K562 (cell line): ENCODE data around the gene ORMDL3. TPM values are rescaled to one million over a fixed set of nuclear protein-coding genes. Genes with fewer than 3 reads are reported as not detected.
"Not testable (repeated sequence)": the region's sequence is repeated elsewhere in the genome, so short reads cannot be mapped to it uniquely, and the experiment has no call there.

Source experiments
- ATAC-seq: fragments of 200-7000 bp; cut with Tn5 transposase; 3 replicates; pipeline ENCODE4 v1.9.1; 2020; ENCODE audit warnings: moderate library complexity
- BruUV-seq: library from RNA; stranded (reverse); fragments of 400-500 nt; replicated peaks from 2 replicates; lab custom pipeline; 2021; lab: Mats Ljungman, UMichigan
- CTCF ChIA-PET: fragments of 300-600 bp; formaldehyde crosslinking; extraction: SDS; loops from one replicate; lab custom pipeline; 2021; ENCODE audit warnings: low intra/inter-chr PET ratio; lab: Yijun Ruan, JAX
- POLR2A ChIA-PET: fragments of 300-600, 350-650 bp; sonication (Branson Sonifier 250); formaldehyde crosslinking; extraction: SDS; loops from one replicate; lab custom pipeline; 2021; ENCODE audit warnings: antibody characterized with exemption, inconsistent platforms; lab: Yijun Ruan, JAX
- DNase-seq, 4 experiments: peaks; one replicate each; pipeline versions ENCODE4 v3.0.0 to v3.0.0-alpha.2; 2011 to 2018; ENCODE audit warnings: low spot score in 3 of 4, mixed read lengths in 3 of 4; ENCODE audit errors: extremely low read depth in 1 of 4
- FAIRE-seq: peaks from 2 replicates; lab custom pipeline; 2011; peaks lifted over from hg19 to GRCh38; lab: Jason Lieb, UNC
- H2AFZ ChIP-seq: 2 replicates; pipeline ENCODE4 v1.6.0; 2011; ENCODE audit warnings: low read depth, low read length, control low read depth, inconsistent platforms
- H3K27ac ChIP-seq: fragments of 200-600 bp; 3 replicates; pipeline ENCODE4 v1.8.0; 2011; ENCODE audit warnings: low read depth, mild to moderate bottlenecking, control low read depth, inconsistent platforms, low read length, moderate library complexity, mixed read lengths; ENCODE audit errors: extremely low read depth
- H3K27me3 ChIP-seq, 2 experiments: fragments of 300-600 bp in 1 of 2; 2 replicates in 1 of 2; 3 replicates in 1 of 2; pipeline versions ENCODE4 v1.6.0 to v1.8.0; 2011; ENCODE audit warnings: inconsistent platforms in 2 of 2, low read length in 2 of 2, mild to moderate bottlenecking in 1 of 2, mixed read lengths in 1 of 2, moderate library complexity in 1 of 2; ENCODE audit not compliant: control insufficient read depth in 2 of 2, insufficient read depth in 2 of 2
- H3K36me3 ChIP-seq: fragments of 300-600 bp; 3 replicates; pipeline ENCODE4 v1.8.0; 2011; ENCODE audit warnings: mild to moderate bottlenecking, low read length, inconsistent platforms; ENCODE audit not compliant: control insufficient read depth, insufficient read depth
- H3K4me1 ChIP-seq, 2 experiments: fragments of 200-600 bp in 1 of 2; replicated peaks in 1 of 2; 2 replicates in 1 of 2; 3 replicates in 1 of 2; pipeline versions ENCODE4 v1.5.1 to v1.8.0; 2011; ENCODE audit warnings: inconsistent platforms in 2 of 2, low read length in 2 of 2, mild to moderate bottlenecking in 1 of 2, mixed read lengths in 1 of 2, moderate library complexity in 1 of 2; ENCODE audit not compliant: control insufficient read depth in 2 of 2, insufficient read depth in 2 of 2
- H3K4me2 ChIP-seq: 2 replicates; pipeline ENCODE4 v1.6.1; 2011; ENCODE audit warnings: low read length, control low read depth, inconsistent platforms, mixed read lengths; ENCODE audit not compliant: insufficient read depth
- H3K4me3 ChIP-seq: fragments of 200-600 bp; sonication (generic), shearing (Covaris generic); 2 replicates; pipeline ENCODE4 v1.5.1; 2016; ENCODE audit warnings: control low read depth, inconsistent platforms
- H3K79me2 ChIP-seq: fragments of 200-600 bp; 3 replicates; pipeline ENCODE4 v1.8.0; 2011; ENCODE audit warnings: low read length, inconsistent platforms; ENCODE audit not compliant: control insufficient read depth, insufficient read depth
- H3K9ac ChIP-seq, 2 experiments: 2 replicates each; pipeline versions ENCODE4 v1.6.0 to v1.6.1; 2011; ENCODE audit warnings: low read depth in 2 of 2, low read length in 2 of 2, control low read depth in 1 of 2, inconsistent platforms in 1 of 2, mild to moderate bottlenecking in 1 of 2, mixed read lengths in 1 of 2; ENCODE audit not compliant: insufficient read depth in 1 of 2
- H3K9me1 ChIP-seq: one replicate; pipeline ENCODE4 v1.6.0; 2011; ENCODE audit warnings: inconsistent platforms, mild to moderate bottlenecking, low read length, moderate library complexity; ENCODE audit not compliant: control insufficient read depth, insufficient read depth
- H3K9me3 ChIP-seq: replicated peaks from 2 replicates; pipeline ENCODE4 v1.5.1; 2011; ENCODE audit warnings: low read depth, low read length, inconsistent platforms; ENCODE audit not compliant: control insufficient read depth, insufficient read depth
- H4K20me1 ChIP-seq: replicated peaks from 2 replicates; pipeline ENCODE4 v1.6.1; 2011; ENCODE audit warnings: low read length, inconsistent platforms, mixed read lengths; ENCODE audit not compliant: control insufficient read depth, insufficient read depth
- ZNF121 ChIP-seq: sonication (generic); formaldehyde crosslinking; conservative IDR thresholded peaks from 2 replicates; pipeline ENCODE4 v1.8.0; 2022; ENCODE audit warnings: missing genetic modification reagents
- WGBS: fragments of 100-300 bp; shearing (Covaris generic); methylation state at CpG from one replicate; pipeline ENCODE4 v1.1.6; 2016; ENCODE audit warnings: low coverage, mixed read lengths; ENCODE audit not compliant: insufficient coverage; ENCODE audit errors: missing lambda C conversion rate; 5-methylcytosine and 5-hydroxymethylcytosine counted together
- in situ Hi-C: fragments of 300-500 bp; cut with MboI; formaldehyde crosslinking; loops from 4 replicates; pipeline ENCODE4 v1.15.0; 2018; ENCODE audit warnings: inconsistent platforms, mixed read lengths
- intact Hi-C: fragments of 100-400 bp; cut with micrococcal nuclease; formaldehyde crosslinking; loops from 2 replicates; pipeline ENCODE4 v1.14.2; 2022
- polyA plus RNA-seq, 8 experiments: library from polyadenylated mRNA; depleted of rRNA in 4 of 8; stranded (reverse) in 5 of 8; unstranded in 3 of 8; fragments of >200 nt; fragmentation: Nextera tagmentation in 2 of 8; fragmentation: Illumina TruSeq in 1 of 8; extraction: Ambion mirVana in 2 of 8; extraction: Trizol in 1 of 8; gene quantifications; 2 replicates each; pipeline versions ENCODE4 v1.2.1 to v1.2.3, GENCODE V29; 2011 to 2014; ENCODE audit warnings: inconsistent platforms in 1 of 8, missing spikeins in 1 of 8
- total RNA-seq, 7 experiments: library from RNA; depleted of rRNA in 6 of 7; stranded (reverse); fragments of >200 nt in 6 of 7; fragmentation: Illumina TruSeq in 2 of 7; extraction: Trizol in 2 of 7; gene quantifications; 2 replicates each; pipeline versions ENCODE4 v1.2.1 to v1.2.3, GENCODE V29; 2011 to 2021; ENCODE audit warnings: low replicate concordance in 1 of 7
- TF ChIP-seq, protein P1 (sequence below): fragments of 450-650 bp; formaldehyde crosslinking; IDR thresholded peaks from 2 replicates; pipeline ENCODE4 v1.4.0; 2022; ENCODE audit warnings: mild to moderate bottlenecking, moderate library complexity

Gene ORMDL3
- total and polyA plus RNA-seq, 9 of the 15 experiments (the other 6 are each of a cell fraction or from before 2014, with no cell fraction given) = 2.7 to 57.4 (median 27.1) TPM

DNA sequence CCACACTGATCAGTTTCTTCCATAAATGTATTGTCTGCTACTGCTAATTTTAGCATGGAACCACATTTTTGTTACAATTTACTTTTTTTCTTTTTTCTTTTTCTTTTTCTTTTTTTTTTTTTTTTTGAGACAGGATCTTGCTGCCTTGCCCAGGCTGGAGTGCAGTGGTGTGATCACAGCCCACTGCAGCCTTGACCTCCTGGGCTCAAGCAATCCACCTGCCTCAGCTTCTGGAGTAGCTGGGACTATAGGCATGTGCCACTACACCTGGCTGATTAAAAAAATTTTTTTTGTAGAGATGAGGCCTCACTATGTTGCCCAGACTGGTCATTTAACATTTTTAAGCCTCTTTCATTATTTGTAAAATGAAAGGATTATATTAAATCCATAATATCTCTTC is 40.3 kb downstream of the ORMDL3 start:
- intact Hi-C loops (no loop called here), in situ Hi-C loops (no loop called here)
- no peaks in the 10 kb centered on the region for H3K9me3 ChIP-seq
- ChIA-PET POLR2A (no interaction called here), CTCF (no interaction called here)
- no peak overlapping the region for H3K27ac ChIP-seq
- no TSS peak for BruUV-seq
- peaks cover 11 to 17% of the 10 kb centered on the region in 2 experiments; a peak in 4 of 5 replicates for H3K27me3 ChIP-seq
- H3K9me1 ChIP-seq = no peaks in the 10 kb centered on the region
- no peak overlapping the region for H3K4me3 ChIP-seq
- no peaks in the 10 kb centered on the region for H3K36me3 ChIP-seq
- DNase-seq = no peak
- H3K4me2 ChIP-seq = no peak overlapping the region
- no peak overlapping the region for H3K9ac ChIP-seq
- no peak for FAIRE-seq
- no peaks in the 10 kb centered on the region for H3K4me1 ChIP-seq
- ATAC-seq = no peak
- H4K20me1 ChIP-seq = no peaks in the 10 kb centered on the region
- no peak overlapping the region for H2AFZ ChIP-seq
- H3K79me2 ChIP-seq = no peaks in the 10 kb centered on the region
- TF ChIP-seq, protein P1, sequence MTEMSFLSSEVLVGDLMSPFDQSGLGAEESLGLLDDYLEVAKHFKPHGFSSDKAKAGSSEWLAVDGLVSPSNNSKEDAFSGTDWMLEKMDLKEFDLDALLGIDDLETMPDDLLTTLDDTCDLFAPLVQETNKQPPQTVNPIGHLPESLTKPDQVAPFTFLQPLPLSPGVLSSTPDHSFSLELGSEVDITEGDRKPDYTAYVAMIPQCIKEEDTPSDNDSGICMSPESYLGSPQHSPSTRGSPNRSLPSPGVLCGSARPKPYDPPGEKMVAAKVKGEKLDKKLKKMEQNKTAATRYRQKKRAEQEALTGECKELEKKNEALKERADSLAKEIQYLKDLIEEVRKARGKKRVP (CRISPR knock-in tag) = no peak
- TF ChIP-seq ZNF121 = 0 out of 2 replicates have a peak, but pooled peaks have one; percentile 52

DNA sequence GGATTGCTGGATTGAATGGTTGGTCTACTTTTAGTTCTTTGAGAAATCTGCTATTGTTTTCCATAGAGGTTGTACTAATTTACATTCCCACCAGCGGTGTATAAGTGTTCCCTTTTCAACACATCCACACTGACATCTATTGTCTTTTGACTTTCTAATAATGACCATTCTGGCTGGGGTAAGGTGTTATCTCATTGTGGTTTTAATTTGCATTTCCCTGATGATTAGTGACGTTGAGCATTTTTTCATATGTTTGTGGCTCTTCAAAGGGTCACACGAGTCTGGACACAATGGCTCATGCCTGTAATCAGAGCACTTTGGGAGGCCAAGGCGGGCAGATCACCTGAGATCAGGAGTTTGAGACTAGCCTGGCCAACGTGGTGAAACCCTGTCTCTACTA is 41.3 kb downstream of the ORMDL3 start:
- H3K4me1 ChIP-seq, POLR2A ChIA-PET, BruUV-seq, H2AFZ ChIP-seq, H4K20me1 ChIP-seq, H3K36me3 ChIP-seq, ATAC-seq, H3K4me2 ChIP-seq, H3K9ac ChIP-seq, FAIRE-seq, H3K4me3 ChIP-seq, H3K79me2 ChIP-seq, in situ Hi-C loops, DNase-seq, CTCF ChIA-PET, H3K9me1 ChIP-seq, intact Hi-C loops, H3K27ac ChIP-seq, H3K9me3 ChIP-seq: not testable (repeated sequence)
- peaks cover 8 to 13% of the 10 kb centered on the region in 2 experiments for H3K27me3 ChIP-seq
- WGBS = 2% methylated on average over 5 of the region's 5 CpGs
